ENCODE measurements around the gene MLXIPL. TPM values are rescaled to one million over a fixed set of nuclear protein-coding genes. Genes with fewer than 3 reads are reported as not detected.

MLXIPL gene
- polyA plus RNA-seq, 1 donor = 195 TPM

- H3K36me3 ChIP-seq (ENCODE audit: control insufficient read depth, insufficient read depth, low read length) = peaks cover 21% of the 10 kb centered on the region
- H3K4me1 ChIP-seq (ENCODE audit: control insufficient read depth, insufficient read depth, low read length) = peaks cover 10% of the 10 kb centered on the region
- peak within 1 kb of the TSS; percentile 92 for H3K4me3 ChIP-seq (ENCODE audit: low read length)
- H3K27ac ChIP-seq (ENCODE audit: low read length) = peak within 1 kb of the TSS; percentile 87
- no peaks in the 10 kb centered on the region for H3K9me3 ChIP-seq (ENCODE audit: control insufficient read depth, low read depth, low read length)
- DNase-seq = peak; percentile 99
- WGBS (ENCODE audit: insufficient coverage, low lambda C conversion rate) = no CpG with 5 or more reads among the region's 75 CpGs
- no peaks in the 10 kb centered on the region for H3K27me3 ChIP-seq (ENCODE audit: control insufficient read depth, insufficient read depth, low read length)
Observed at GRCh38 chr7:73578342-73579128, 45.8 kb downstream of the MLXIPL start, which contains the start of gene TBL2. TSS of gene TBL2 (minus strand) at chr7:73578579. CDS start at chr7:73578549, 30 bp downstream.

- H3K27ac ChIP-seq (ENCODE audit: low read length) = peak overlapping the region; percentile 81
- peak overlapping the region; percentile 92 for H3K4me3 ChIP-seq (ENCODE audit: low read length)
- H3K4me1 ChIP-seq (ENCODE audit: control insufficient read depth, insufficient read depth, low read length) = peaks cover 10% of the 10 kb centered on the region
- H3K9me3 ChIP-seq (ENCODE audit: control insufficient read depth, low read depth, low read length) = no peaks in the 10 kb centered on the region
- peaks cover 28% of the 10 kb centered on the region for H3K36me3 ChIP-seq (ENCODE audit: control insufficient read depth, insufficient read depth, low read length)
- DNase-seq = peak in 1 of 2 donors; percentile 58
- no CpG with 5 or more reads among the region's 32 CpGs for WGBS (ENCODE audit: insufficient coverage, low lambda C conversion rate)
- H3K27me3 ChIP-seq (ENCODE audit: control insufficient read depth, insufficient read depth, low read length) = no peaks in the 10 kb centered on the region
Observed at GRCh38 chr7:73577627-73578341, 46.5 kb downstream of the MLXIPL start.

DNA sequence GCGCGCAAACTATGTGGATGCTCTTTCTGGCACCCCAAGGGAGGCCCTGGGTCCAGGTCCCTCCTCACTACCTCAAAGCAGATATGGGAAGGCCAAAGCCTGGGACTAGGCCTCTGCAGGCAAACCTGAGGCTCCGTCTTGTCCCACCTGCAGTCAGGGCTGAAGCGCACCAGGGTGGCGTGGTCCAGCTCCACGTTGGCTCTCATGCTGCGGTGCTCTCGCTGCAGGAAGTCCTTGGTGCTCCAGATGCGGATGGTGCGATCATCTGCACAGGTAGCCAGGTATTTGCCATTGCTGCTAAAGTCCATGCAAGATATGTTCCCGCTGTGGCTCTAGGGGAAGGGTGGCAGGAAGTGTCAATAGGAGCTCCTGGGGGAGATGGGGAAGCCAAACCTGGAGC, 50.5 kb downstream of the MLXIPL start:
- no peaks in the 10 kb centered on the region for H3K27me3 ChIP-seq (ENCODE audit: control insufficient read depth, insufficient read depth, low read length)
- no peak for DNase-seq
- no peak overlapping the region for H3K27ac ChIP-seq (ENCODE audit: low read length)
- no peak overlapping the region for H3K4me3 ChIP-seq (ENCODE audit: low read length)
- peaks cover 6% of the 10 kb centered on the region for H3K4me1 ChIP-seq (ENCODE audit: control insufficient read depth, insufficient read depth, low read length)
- peaks cover 61% of the 10 kb centered on the region for H3K36me3 ChIP-seq (ENCODE audit: control insufficient read depth, insufficient read depth, low read length)
- peaks cover 2% of the 10 kb centered on the region for H3K9me3 ChIP-seq (ENCODE audit: control insufficient read depth, low read depth, low read length)
- no CpG with 5 or more reads among the region's 11 CpGs for WGBS (ENCODE audit: insufficient coverage, low lambda C conversion rate)

DNA sequence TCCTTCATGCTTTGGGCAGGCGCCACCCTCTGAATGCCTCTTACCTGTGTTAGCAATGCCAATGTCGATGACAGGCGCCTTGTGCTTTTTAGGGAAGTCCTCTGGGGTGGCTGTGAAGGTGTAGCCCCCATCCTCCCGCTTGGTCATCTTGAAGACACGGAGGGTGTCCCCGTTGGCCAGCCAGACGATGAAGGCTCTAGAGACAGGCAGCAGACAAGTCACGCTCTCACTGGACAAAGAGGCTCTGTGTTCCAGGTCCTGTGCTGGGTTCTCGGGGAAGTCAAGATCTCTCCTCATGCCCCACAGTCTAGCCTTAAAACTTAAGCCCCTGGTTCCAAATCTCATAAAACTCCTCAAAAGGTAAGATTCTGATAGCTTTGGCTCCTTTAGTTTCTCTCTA, 51.0 kb downstream of the MLXIPL start:
- no CpG with 5 or more reads among the region's 9 CpGs for WGBS (ENCODE audit: insufficient coverage, low lambda C conversion rate)
- Histone ChIP-seq H3K4me3 (ENCODE audit: low read length) (no peak overlapping the region), H3K4me1 (ENCODE audit: control insufficient read depth, insufficient read depth, low read length) (peaks cover 6% of the 10 kb centered on the region), H3K9me3 (ENCODE audit: control insufficient read depth, low read depth, low read length) (peaks cover 2% of the 10 kb centered on the region), H3K27me3 (ENCODE audit: control insufficient read depth, insufficient read depth, low read length) (no peaks in the 10 kb centered on the region), H3K27ac (ENCODE audit: low read length) (no peak overlapping the region), H3K36me3 (ENCODE audit: control insufficient read depth, insufficient read depth, low read length) (peaks cover 63% of the 10 kb centered on the region)
- DNase-seq = no peak

DNA sequence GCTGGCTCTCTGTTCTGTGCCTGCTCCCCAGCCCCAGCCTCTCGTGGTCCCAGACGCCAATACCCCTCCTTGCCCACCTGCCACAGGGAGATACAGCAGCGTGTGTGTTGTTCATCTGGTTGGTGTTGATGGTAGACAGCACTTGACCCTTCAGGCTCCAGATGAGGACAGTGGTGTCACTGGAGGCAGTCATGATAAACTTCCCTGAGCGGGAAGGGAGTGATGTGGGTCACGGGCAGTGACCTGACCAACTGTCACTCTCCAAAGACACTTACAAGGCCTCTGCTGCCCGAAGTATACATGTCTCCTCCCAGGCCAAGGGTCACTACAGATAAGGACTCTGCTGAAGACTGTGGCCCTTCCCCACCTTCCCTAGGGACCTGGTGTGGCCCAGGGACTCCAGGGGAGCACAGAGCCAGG, 51.5 kb downstream of the MLXIPL start:
- Histone ChIP-seq H3K36me3 (ENCODE audit: control insufficient read depth, insufficient read depth, low read length) (peaks cover 67% of the 10 kb centered on the region), H3K27ac (ENCODE audit: low read length) (no peak overlapping the region), H3K4me3 (ENCODE audit: low read length) (no peak overlapping the region), H3K27me3 (ENCODE audit: control insufficient read depth, insufficient read depth, low read length) (no peaks in the 10 kb centered on the region), H3K9me3 (ENCODE audit: control insufficient read depth, low read depth, low read length) (peaks cover 2% of the 10 kb centered on the region), H3K4me1 (ENCODE audit: control insufficient read depth, insufficient read depth, low read length) (peaks cover 6% of the 10 kb centered on the region)
- no peak for DNase-seq
- WGBS (ENCODE audit: insufficient coverage, low lambda C conversion rate) = no CpG with 5 or more reads among the region's 6 CpGs

- no CpG with 5 or more reads among the region's 10 CpGs for whole genome bisulfite sequencing (ENCODE audit: insufficient coverage, low lambda C conversion rate)
- Histone ChIP-seq H3K9me3 (ENCODE audit: control insufficient read depth, low read depth, low read length) (peaks cover 2% of the 10 kb centered on the region), H3K27me3 (ENCODE audit: control insufficient read depth, insufficient read depth, low read length) (no peaks in the 10 kb centered on the region), H3K27ac (ENCODE audit: low read length) (no peak overlapping the region), H3K36me3 (ENCODE audit: control insufficient read depth, insufficient read depth, low read length) (peaks cover 64% of the 10 kb centered on the region), H3K4me3 (ENCODE audit: low read length) (no peak overlapping the region), H3K4me1 (ENCODE audit: control insufficient read depth, insufficient read depth, low read length) (no peaks in the 10 kb centered on the region)
- DNase-seq = no peak
Observed at GRCh38 chr7:73570977-73571376, 53.3 kb downstream of the MLXIPL start.

- WGBS (ENCODE audit: insufficient coverage, low lambda C conversion rate) = no CpG with 5 or more reads among the region's 22 CpGs
Observed at GRCh38 chr7:73570521-73570920, 53.8 kb downstream of the MLXIPL start.

GRCh38 chr7:73569042-73569608, 55.2 kb downstream of the MLXIPL start:
- WGBS (ENCODE audit: insufficient coverage, low lambda C conversion rate) = 74% methylated on average over 3 of the region's 5 CpGs
- Histone ChIP-seq H3K36me3 (ENCODE audit: control insufficient read depth, insufficient read depth, low read length) (peaks cover 52% of the 10 kb centered on the region), H3K27me3 (ENCODE audit: control insufficient read depth, insufficient read depth, low read length) (no peaks in the 10 kb centered on the region), H3K4me1 (ENCODE audit: control insufficient read depth, insufficient read depth, low read length) (no peaks in the 10 kb centered on the region), H3K27ac (ENCODE audit: low read length) (no peak overlapping the region), H3K9me3 (ENCODE audit: control insufficient read depth, low read depth, low read length) (peaks cover 2% of the 10 kb centered on the region), H3K4me3 (ENCODE audit: low read length) (no peak overlapping the region)
- DNase-seq = no peak

More at GRCh38 chr7:73570521-73570920, 53.8 kb downstream of the MLXIPL start:
- Histone ChIP-seq H3K9me3 (ENCODE audit: control insufficient read depth, low read depth, low read length) (peaks cover 2% of the 10 kb centered on the region), H3K4me1 (ENCODE audit: control insufficient read depth, insufficient read depth, low read length) (no peaks in the 10 kb centered on the region), H3K36me3 (ENCODE audit: control insufficient read depth, insufficient read depth, low read length) (peaks cover 61% of the 10 kb centered on the region), H3K4me3 (ENCODE audit: low read length) (no peak overlapping the region), H3K27me3 (ENCODE audit: control insufficient read depth, insufficient read depth, low read length) (no peaks in the 10 kb centered on the region), H3K27ac (ENCODE audit: low read length) (no peak overlapping the region)
- no peak for DNase-seq

GRCh38 chr7:73567846-73568685, 56.3 kb downstream of the MLXIPL start:
- H3K4me3 ChIP-seq (ENCODE audit: low read length) = no peak overlapping the region
- no peak overlapping the region for H3K27ac ChIP-seq (ENCODE audit: low read length)
- no peaks in the 10 kb centered on the region for H3K4me1 ChIP-seq (ENCODE audit: control insufficient read depth, insufficient read depth, low read length)
- no peak for DNase-seq
- peaks cover 2% of the 10 kb centered on the region for H3K9me3 ChIP-seq (ENCODE audit: control insufficient read depth, low read depth, low read length)
- no peaks in the 10 kb centered on the region for H3K27me3 ChIP-seq (ENCODE audit: control insufficient read depth, insufficient read depth, low read length)
- H3K36me3 ChIP-seq (ENCODE audit: control insufficient read depth, insufficient read depth, low read length) = peaks cover 41% of the 10 kb centered on the region
- WGBS (ENCODE audit: insufficient coverage, low lambda C conversion rate) = no CpG with 5 or more reads among the region's 12 CpGs

DNA sequence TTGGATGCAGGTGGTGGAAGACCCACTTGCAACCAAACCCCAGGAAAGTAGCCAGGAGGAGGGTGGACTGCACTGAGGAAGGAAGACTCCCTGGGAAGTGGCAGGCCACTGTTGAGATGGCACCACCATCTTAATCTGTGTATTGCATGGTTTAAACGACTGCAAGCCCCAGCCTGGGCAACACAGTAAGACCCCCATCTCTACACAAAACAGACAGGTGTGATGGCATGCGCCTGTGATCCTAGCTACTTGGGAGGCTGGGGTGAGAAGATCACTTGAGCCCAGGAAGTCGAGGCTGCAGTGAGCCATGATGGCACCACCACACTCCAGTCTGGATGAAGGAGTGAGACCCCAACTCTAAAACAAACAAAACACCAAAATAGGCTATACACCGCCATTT, 57.2 kb downstream of the MLXIPL start:
- H3K4me1 ChIP-seq (ENCODE audit: control insufficient read depth, insufficient read depth, low read length) = no peaks in the 10 kb centered on the region
- H3K4me3 ChIP-seq (ENCODE audit: low read length) = no peak overlapping the region
- H3K9me3 ChIP-seq (ENCODE audit: control insufficient read depth, low read depth, low read length) = peaks cover 2% of the 10 kb centered on the region
- DNase-seq = no peak
- no peak overlapping the region for H3K27ac ChIP-seq (ENCODE audit: low read length)
- no peaks in the 10 kb centered on the region for H3K27me3 ChIP-seq (ENCODE audit: control insufficient read depth, insufficient read depth, low read length)
- peaks cover 32% of the 10 kb centered on the region for H3K36me3 ChIP-seq (ENCODE audit: control insufficient read depth, insufficient read depth, low read length)
- 100% methylated on average over 1 of the region's 4 CpGs for WGBS (ENCODE audit: insufficient coverage, low lambda C conversion rate)
